AG10803 (cell line): Measurements from ENCODE around the gene MYRIP.

Source experiments
- DNase-seq: peaks from one replicate; pipeline ENCODE4 v3.0.0; 2010; ENCODE audit warnings: low read depth
- H3K4me3 ChIP-seq: 2 replicates; pipeline ENCODE4 v1.5.1; 2011; ENCODE audit warnings: mild to moderate bottlenecking, low read length, control low read depth
- TF ChIP-seq, protein P1 (sequence below): conservative IDR thresholded peaks from 2 replicates; pipeline ENCODE4 v1.5.1; 2011; ENCODE audit warnings: mild to moderate bottlenecking, low read length, control low read depth, inconsistent platforms

The MYRIP gene

DNA sequence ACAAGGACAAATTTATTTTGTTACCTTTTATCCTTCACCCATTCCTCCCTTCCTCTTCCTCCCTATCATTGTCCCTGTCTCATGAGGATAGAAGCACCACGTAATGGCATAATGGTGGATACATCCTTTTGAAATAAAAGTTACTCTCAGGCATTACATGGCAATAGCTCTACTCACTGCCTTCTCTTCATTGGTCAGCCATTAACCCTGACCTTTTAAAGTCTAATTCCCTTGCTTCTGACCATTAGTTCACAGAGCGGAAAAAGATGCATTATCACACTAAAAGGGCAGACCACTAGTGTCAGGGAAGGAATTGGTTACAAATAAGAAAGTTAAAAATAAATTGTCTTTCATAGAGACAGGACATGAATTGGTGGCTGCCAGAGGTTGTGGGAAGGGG lies 445.5 kb downstream of the MYRIP start:
- H3K4me3 ChIP-seq, result no peak overlapping the region
- TF ChIP-seq, protein P1, sequence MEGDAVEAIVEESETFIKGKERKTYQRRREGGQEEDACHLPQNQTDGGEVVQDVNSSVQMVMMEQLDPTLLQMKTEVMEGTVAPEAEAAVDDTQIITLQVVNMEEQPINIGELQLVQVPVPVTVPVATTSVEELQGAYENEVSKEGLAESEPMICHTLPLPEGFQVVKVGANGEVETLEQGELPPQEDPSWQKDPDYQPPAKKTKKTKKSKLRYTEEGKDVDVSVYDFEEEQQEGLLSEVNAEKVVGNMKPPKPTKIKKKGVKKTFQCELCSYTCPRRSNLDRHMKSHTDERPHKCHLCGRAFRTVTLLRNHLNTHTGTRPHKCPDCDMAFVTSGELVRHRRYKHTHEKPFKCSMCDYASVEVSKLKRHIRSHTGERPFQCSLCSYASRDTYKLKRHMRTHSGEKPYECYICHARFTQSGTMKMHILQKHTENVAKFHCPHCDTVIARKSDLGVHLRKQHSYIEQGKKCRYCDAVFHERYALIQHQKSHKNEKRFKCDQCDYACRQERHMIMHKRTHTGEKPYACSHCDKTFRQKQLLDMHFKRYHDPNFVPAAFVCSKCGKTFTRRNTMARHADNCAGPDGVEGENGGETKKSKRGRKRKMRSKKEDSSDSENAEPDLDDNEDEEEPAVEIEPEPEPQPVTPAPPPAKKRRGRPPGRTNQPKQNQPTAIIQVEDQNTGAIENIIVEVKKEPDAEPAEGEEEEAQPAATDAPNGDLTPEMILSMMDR, result no peak
- DNase-seq, result no peak

DNA sequence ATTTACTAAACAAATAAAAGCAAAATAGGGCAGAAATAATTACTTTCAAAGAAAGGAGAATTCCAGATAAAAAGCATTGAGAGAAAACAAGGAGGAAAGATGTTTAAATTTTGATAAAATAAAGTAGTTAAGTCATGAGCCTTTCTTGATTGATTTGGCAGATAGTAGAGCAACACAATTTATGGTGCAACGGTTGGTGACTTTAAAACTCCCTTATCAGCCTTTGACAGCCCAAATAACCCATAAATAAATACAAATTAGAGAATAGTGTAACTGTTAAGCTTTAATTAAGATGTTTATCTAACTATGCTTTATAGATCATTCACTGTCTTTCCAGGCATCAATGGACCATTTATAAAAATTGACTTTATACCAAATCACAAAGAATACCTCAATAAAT lies 446.1 kb downstream of the MYRIP start:
- H3K4me3 ChIP-seq, result no peak overlapping the region
- no peak for DNase-seq
- TF ChIP-seq, protein P1, result no peak

DNA sequence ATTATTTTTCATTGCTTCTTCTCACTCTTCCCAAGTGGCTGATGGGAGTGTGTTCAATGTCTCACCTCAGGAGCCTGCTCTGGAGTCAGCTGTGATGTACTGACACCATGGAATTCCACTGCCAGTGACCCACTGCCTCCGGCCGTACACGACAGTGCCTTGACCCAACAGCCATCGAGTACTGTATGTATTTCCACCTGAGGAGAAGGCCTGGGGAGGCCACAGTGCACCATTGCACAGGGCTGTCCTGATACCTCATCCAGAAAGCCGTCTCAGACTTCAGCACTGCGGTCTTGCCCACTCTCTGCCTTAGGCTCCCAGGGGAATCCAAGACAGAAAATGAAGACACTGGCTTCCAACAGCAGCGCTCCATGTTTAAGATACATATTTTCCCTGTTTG lies 448.7 kb downstream of the MYRIP start:
- H3K4me3 ChIP-seq, result no peak overlapping the region
- TF ChIP-seq, protein P1, result no peak
- no peak for DNase-seq

DNA sequence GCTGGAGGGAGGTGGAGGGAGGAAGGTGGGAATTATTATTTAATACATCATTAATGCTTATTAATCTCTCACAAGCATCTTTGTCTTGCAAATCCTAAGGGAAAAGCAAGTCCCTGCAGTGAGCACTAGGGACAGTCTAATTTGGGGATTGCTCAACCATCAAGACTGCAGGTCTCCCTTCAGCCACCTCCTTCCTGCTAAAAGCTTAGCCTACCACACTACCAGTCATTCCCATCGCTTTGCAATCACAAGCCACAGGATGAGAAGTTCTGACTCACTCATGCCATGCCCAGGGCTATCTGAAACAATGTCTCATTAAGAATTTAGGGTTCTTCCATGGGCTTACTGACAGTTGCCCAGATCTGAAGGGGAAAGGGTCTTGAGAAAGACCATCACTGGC lies 449.1 kb downstream of the MYRIP start:
- TF ChIP-seq, protein P1, result 0 out of 2 replicates have a peak, but pooled peaks have one; percentile 8
- peak; percentile 22 for DNase-seq
- H3K4me3 ChIP-seq, result no peak overlapping the region

DNA sequence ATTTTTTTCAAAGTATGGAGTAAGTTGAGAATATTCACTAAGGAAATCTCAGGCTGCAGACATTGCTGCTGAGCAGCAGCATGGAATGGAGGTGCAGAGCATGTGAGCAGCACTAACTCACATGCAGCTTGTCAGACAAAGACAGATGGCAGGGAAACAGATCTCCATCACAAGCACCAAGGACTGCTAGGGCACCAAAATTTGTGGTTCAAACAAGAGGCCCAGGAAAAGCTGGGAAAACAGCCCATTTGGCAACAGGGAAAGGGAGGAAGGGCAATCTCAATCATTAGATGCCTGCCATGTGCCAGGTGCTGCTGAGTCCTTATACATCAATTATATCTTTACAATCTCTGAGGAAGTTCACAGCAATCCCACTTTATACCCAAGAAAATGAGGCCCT lies 452.9 kb downstream of the MYRIP start:
- TF ChIP-seq, protein P1, result no peak
- no peak overlapping the region for H3K4me3 ChIP-seq
- DNase-seq, result no peak

DNA sequence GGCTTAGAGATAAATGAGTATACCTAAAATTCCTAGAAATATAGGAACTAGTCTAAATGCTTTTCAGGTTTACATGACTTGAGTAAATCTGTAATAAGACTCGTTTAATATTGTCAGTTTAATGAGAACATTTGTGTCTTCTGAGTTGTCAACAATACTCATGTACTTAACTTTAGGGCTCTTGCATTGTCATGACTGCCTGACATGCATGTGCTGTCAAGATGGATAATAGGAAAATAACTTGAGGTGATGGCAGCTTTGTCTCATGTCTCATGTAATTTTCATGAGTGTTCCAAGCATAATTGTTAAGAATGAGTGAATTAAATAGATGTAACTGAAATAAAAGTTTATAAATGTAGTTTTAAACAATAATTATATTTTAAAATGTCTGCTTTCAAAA lies 455.0 kb downstream of the MYRIP start:
- TF ChIP-seq, protein P1, result no peak
- no peak overlapping the region for H3K4me3 ChIP-seq
- DNase-seq, result no peak

DNA sequence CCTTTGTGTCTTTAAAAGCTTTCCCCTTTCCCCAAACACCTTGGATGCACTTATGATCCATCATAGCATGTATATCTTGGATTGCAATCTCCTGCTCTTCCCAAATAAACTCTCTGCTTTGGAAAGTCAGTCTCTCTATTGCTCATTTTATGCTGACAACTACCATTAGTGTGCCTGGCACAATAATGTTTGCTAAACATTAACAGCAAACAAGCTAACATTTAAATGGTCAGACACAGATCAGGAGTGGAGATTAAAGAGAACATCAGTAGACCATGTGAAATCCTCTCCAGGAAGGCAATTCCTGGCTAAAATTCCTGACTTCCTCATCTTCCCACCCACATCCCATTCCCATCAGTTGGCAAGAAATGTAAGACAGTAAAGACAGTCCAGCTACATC lies 455.8 kb downstream of the MYRIP start:
- TF ChIP-seq, protein P1, result no peak
- DNase-seq, result no peak
- no peak overlapping the region for H3K4me3 ChIP-seq
